Measurements from ENCODE around the gene ABLIM1. TPM values are rescaled to one million over a fixed set of nuclear protein-coding genes. Genes with fewer than 3 reads are reported as not detected.

ABLIM1 gene
- total and polyA plus RNA-seq, 2 of the 4 experiments (the other 2 are of a cell fraction), result 7.7 to 9.9 TPM

- Histone ChIP-seq H4K91ac (ENCODE audit: insufficient read depth, low read depth, low read length) (no peak overlapping the region), H3K4ac (ENCODE audit: low read depth, low read length) (no peak overlapping the region), H3K36me3 (ENCODE audit: control insufficient read depth, insufficient read depth, low read length) (no peaks in the 10 kb centered on the region; the same call in 1 of the 2 replicates), H2BK120ac (ENCODE audit: low read depth, low read length) (no peak overlapping the region), H2BK20ac (ENCODE audit: low read depth, low read length) (no peak overlapping the region), H2AK5ac (ENCODE audit: low read depth, low read length) (no peak overlapping the region), H3K23ac (ENCODE audit: low read depth, low read length) (no peak overlapping the region), H3K79me1 (ENCODE audit: low read depth in 1 of 2, low read length in 2 of 2) (no peaks in the 10 kb centered on the region), H3K4me3 (ENCODE audit: insufficient read depth, low read depth, low read length) (no peak overlapping the region), H3K27me3 (ENCODE audit: control insufficient read depth, insufficient read depth, low read length) (peaks cover 27% of the 10 kb centered on the region), H3K4me1 (ENCODE audit: control insufficient read depth, insufficient read depth, low read length) (peaks cover 1% of the 10 kb centered on the region; the same call in 1 of the 2 replicates), H4K20me1 (ENCODE audit: insufficient read depth, low read length) (no peaks in the 10 kb centered on the region), H3K4me2 (ENCODE audit: low read depth, low read length) (no peak overlapping the region), H3K56ac (ENCODE audit: extremely low read depth, insufficient read depth, low read length) (no peak overlapping the region), H2BK15ac (ENCODE audit: low read depth, low read length) (no peak overlapping the region), H2AFZ (replicated peaks; ENCODE audit: low read length, poor library complexity) (no peak overlapping the region), H4K8ac (ENCODE audit: low read depth in 2 of 2, low read length in 2 of 2) (no peak overlapping the region), H3K14ac (replicated peaks; ENCODE audit: low read depth, low read length) (no peak overlapping the region), H3K9me1 (ENCODE audit: insufficient read depth, low read length) (no peaks in the 10 kb centered on the region), H3K9me3 (ENCODE audit: control insufficient read depth, insufficient read depth, low read length) (no peaks in the 10 kb centered on the region), H4K5ac (ENCODE audit: low read depth, low read length) (no peak overlapping the region), H2AK9ac (replicated peaks; ENCODE audit: low read depth, low read length, poor library complexity) (no peak overlapping the region), H3K9ac (ENCODE audit: low read depth, low read length) (no peak overlapping the region), H3K27ac (ENCODE audit: insufficient read depth, low read length) (no peak overlapping the region), H3K18ac (ENCODE audit: low read depth, low read length) (no peak overlapping the region), H2BK5ac (ENCODE audit: low read depth, low read length, poor library complexity, severe bottlenecking) (no peak overlapping the region)
- TF ChIP-seq CEBPB (IDR thresholded peaks at IDR 0.05; ENCODE audit: low read depth, low read length) (no peak), SMC3 (IDR thresholded peaks at IDR 0.05; ENCODE audit: low read depth, low read length) (no peak), BHLHE40 (IDR thresholded peaks at IDR 0.05; ENCODE audit: low read depth, low read length) (no peak), RAD21 (IDR thresholded peaks at IDR 0.05; ENCODE audit: low read length) (no peak), MAFK (IDR thresholded peaks at IDR 0.05; ENCODE audit: low read depth, low read length) (no peak), FOS (IDR thresholded peaks at IDR 0.05; ENCODE audit: low read depth, low read length) (no peak), USF2 (IDR thresholded peaks at IDR 0.05; ENCODE audit: low read depth, low read length) (no peak), RCOR1 (IDR thresholded peaks at IDR 0.05; ENCODE audit: insufficient replicate concordance, low read length) (no peak)
- CTCF ChIA-PET, result interaction anchor here (0.7 to 1.2 kb wide), 3 partner anchors 13 to 143 kb away, joined by 3 to 4 read pairs (median 4); no protein-coding TSS in a partner anchor
- WGBS, 2 experiments (ENCODE audit: extremely low coverage in 2 of 2, insufficient read length in 1 of 2), result no CpG with 5 or more reads among the region's 3 CpGs
- POLR2A ChIA-PET (ENCODE audit: unreplicated experiment), result no interaction called here
- in situ Hi-C loops (cut with MboI; ENCODE audit: low sequenced_read_pairs), result no loop called here
- no TSS peak for BruUV-seq (replicated peaks)
- ATAC-seq (ENCODE audit: low read depth) (no peak), DNase-seq (no peak)
- dilution Hi-C loops (cut with HindIII; ENCODE audit: low sequenced_read_pairs, unreplicated experiment), result no loop called here
- intact Hi-C loops (cut with micrococcal nuclease), result no loop called here
Measured at GRCh38 chr10:114388275-114388674, 269.8 kb downstream of the ABLIM1 start.

All from IMR-90 (cell line).